ENCODE measurements around the gene CD84.
"Not testable (repeated sequence)": the region's sequence is repeated elsewhere in the genome, so short reads cannot be mapped to it uniquely, and the experiment has no call there.

The CD84 gene

DNA sequence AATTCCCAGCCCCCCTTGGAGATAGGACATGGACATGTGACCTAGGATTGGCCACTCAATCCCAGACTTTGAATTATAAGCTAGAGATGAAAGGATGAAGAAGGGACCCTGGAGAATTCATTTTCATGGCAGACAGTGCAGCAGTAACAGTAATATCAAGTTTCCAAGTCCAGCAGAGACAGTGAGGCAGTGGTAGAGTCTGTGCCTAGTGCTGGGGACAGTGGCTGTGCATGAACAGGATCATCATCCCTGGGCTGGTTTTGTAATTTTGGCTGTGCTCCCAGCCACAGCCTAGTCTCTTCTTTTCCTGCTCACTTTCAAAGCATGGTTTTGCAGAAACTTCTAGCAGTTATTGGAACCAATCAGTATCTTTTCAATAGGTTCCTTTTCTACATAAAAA, 29.6 kb upstream of the CD84 start:
- no peak for DNase-seq

- DNase-seq, result no peak
Measured at GRCh38 chr1:160608514-160608913, 29.2 kb upstream of the CD84 start.

DNA sequence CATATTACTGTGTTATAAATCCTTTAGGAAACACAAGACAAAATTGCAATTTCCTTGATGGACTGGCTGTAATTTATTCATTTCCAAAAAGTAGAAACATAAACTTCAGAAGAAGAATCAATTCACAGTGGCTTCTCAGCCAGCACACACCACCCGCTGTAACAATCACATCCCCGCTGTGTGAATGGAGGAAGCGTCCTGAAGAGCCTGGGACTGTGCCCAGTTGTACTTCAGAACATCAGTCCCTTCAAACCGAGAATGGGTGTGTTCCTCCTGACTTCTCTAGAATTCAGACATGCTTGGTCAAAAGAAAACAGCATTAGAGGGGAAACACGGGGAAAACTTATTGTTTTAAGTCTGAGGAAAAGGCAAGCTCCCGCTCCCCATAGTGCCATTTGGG, 28.8 kb upstream of the CD84 start:
- DNase-seq, result no peak

DNA sequence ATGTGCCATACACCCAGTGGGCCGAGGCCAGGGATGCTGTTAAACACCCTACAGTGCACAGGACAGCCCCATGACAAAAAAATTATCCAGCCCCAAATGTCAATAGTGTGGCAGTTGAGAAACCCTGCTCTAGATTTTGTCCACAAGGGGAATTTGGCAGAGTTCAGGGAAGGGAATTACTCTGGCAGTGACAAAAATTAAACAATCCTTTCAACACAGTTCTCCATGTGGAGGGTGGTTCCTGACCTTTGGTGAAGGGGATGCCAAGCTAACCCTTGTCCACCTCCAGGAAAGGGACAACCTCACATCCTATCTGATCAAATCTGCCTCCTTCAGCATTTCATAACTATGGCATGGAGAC, 28.4 kb upstream of the CD84 start:
- DNase-seq, result no peak

- DNase-seq, result peak; percentile 40
Measured at GRCh38 chr1:160607011-160607671, 27.8 kb upstream of the CD84 start.

GRCh38 chr1:160606611-160607010, 27.3 kb upstream of the CD84 start:
- DNase-seq, result no peak

DNA sequence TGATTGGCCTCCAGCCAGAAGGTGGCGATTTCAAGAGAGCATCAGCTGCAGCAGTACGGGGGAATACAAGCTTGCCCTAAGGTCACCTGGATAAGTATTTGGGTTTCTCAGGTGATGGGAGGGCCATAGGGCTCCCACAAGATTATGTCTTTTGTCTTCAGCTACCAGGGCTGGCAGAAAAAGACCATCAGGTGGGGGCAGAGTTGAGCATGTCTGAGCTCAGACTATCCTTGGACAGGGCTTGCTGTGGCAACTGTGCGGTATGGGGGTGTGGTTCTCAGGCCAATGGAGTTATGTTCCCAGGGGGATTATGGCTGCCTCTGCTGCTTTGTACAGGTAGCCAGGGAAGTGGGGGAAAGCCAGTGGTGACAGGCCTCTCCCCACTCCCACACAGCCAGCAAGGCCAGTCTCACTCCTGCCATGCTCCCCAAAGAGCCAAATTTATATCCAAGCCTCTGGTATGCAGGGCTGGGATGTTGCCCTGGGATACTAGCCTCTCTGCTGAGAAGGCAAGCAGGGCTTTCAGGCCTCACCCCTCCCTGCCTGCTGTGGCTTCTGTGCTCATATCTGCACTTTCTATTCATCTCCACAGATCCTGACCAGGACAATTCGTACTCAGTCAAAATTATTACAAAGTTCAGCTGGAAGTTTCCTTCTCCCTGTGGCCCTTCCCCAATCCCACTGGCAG, 26.6 kb upstream of the CD84 start:
- no peak for DNase-seq

GRCh38 chr1:160605205-160605604, 25.9 kb upstream of the CD84 start:
- DNase-seq, result no peak

DNA sequence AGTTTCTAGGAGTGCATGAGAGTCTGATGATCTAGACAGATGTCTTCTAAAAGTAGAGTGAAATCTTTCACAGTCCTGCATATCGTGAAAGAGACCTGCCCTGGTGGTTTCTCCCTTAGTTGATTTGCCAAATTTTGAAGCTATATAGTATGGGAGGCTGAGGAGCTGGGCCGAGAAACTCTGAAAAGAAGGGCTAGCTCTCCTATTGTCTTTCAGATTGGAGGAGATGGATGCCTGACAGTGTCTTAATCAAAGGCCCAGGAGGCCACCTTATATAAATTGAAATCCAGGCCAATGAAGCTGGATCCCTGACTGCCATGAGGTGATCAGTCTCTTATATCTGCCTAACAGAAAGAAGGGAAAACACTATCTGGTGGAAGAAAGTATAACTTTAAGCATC, 18.4 kb upstream of the CD84 start:
- no peak for DNase-seq

- no peak for DNase-seq
Measured at GRCh38 chr1:160597051-160597450, 17.8 kb upstream of the CD84 start.

- no peak for DNase-seq
Measured at GRCh38 chr1:160590488-160590887, 11.2 kb upstream of the CD84 start.

GRCh38 chr1:160588468-160588867, 9.2 kb upstream of the CD84 start:
- DNase-seq, result no peak

DNA sequence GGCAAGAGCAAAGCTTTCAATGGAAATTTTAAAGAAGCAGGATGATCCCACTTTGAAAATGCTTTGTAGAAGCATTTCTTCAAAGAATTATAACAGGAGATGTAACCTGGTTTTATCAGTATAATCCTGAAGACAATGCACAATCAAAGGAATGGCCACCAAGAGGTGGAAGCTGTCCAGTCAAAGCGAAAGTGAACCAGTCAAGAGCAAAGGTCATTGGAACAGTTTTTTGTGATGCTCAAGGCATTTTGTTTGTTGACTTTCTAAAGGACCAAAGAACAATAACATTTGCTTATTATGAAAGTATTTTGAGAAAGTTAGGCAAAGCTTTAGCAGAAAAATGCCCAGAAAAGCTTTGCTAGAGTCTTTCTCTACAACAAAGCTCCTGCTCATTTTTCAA, 5.5 kb upstream of the CD84 start:
- no peak for DNase-seq

DNA sequence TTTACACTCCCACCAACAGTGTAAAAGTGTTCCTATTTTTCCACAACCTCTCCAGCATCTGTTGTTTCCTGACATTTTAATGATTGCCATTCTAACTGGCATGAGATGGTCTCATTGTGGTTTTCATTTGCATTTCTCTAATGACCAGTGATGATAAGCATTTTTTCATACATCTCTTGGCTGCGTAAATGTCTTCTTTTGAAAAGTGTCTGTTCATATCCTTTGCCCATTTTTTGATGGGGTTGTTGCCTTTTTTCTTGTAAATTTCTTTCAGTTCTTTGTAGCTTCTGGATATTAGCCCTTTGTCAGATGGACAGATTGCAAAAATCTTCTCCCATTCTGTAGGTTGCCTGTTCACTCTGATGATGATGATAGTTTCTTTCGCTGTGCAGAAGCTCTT, 3.7 kb upstream of the CD84 start:
- not testable (repeated sequence) for DNase-seq

- no peak for DNase-seq
Measured at GRCh38 chr1:160581961-160582360, 2.7 kb upstream of the CD84 start.

DNA sequence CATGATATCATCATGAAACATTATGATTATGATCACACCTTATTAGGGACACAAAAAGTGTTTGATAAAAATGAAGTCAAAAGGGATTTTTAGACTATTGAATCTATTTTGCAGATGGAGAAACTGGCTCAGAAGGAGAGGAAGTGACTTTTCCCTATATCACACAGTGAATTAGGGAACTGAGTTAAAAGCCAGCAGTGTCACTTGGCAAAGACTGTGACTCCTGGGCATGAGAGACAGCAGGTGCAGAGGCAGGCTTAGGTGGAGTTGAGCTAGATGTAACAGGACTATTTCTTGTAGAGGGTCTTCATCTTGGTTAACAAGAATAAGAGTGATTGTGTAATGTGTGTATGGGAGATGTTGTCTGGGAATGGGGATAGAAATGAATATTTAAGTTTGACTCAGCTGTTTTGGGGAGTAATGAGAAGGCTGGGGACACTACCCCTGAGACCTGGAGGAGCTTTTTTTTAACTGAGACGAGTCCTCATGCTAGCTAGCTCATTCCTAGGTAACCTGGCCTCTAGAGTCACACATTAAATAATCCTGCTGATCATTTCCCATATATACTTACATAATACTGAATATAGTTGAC, 1.0 kb upstream of the CD84 start:
- DNase-seq, result no peak

GRCh38 chr1:160578525-160579191, 638 bp downstream of the CD84 start:
- DNase-seq, result no peak

GRCh38 chr1:160578175-160578524, 1.1 kb downstream of the CD84 start:
- DNase-seq, result no peak

- DNase-seq, result no peak
Measured at GRCh38 chr1:160577671-160578070, 1.6 kb downstream of the CD84 start.

- DNase-seq, result no peak
Measured at GRCh38 chr1:160576884-160577283, 2.4 kb downstream of the CD84 start.

- no peak for DNase-seq
Measured at GRCh38 chr1:160576390-160576789, 2.9 kb downstream of the CD84 start.

GRCh38 chr1:160575112-160575664, 4.1 kb downstream of the CD84 start:
- DNase-seq, result no peak

GRCh38 chr1:160570840-160571239, 8.5 kb downstream of the CD84 start:
- DNase-seq, result no peak

DNA sequence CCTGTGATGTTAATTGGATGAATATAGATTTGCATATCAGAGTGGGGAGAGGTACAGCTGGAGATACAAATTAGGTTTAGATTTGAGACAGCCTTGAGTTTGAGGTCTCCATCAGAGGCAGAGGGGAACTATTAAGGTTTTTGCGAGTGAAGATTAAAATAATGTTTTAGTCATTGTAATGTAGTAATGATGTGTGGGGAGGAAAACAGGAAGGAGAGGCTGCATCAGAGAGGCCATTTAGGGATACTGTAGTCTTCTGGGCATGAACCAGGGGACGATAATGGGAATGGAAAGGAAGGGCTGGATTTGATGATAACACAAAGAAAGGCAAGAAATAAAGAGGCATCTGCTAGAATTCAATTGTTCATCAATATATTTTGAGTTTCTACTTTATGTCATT, 9.5 kb downstream of the CD84 start:
- DNase-seq, result no peak
